Islet of Langerhans (tissue), 1 donor: ENCODE measurements around the gene FOXRED2.

Experiments
- FAIRE-seq: peaks from one replicate; lab custom pipeline; 2011; peaks lifted over from hg19 to GRCh38; lab: Jason Lieb, UNC

The FOXRED2 gene

GRCh38 chr22:36514766-36515165 lies 7.9 kb upstream of the FOXRED2 start:
- FAIRE-seq, result no peak

GRCh38 chr22:36512991-36513390 lies 6.2 kb upstream of the FOXRED2 start:
- FAIRE-seq, result no peak

- no peak for FAIRE-seq
Observed at GRCh38 chr22:36512333-36512732, 5.5 kb upstream of the FOXRED2 start.

GRCh38 chr22:36510966-36511881 lies 4.4 kb upstream of the FOXRED2 start:
- FAIRE-seq, result no peak

- FAIRE-seq, result no peak
Observed at GRCh38 chr22:36510384-36510783, 3.5 kb upstream of the FOXRED2 start.

- no peak for FAIRE-seq
Observed at GRCh38 chr22:36507518-36508010, 724 bp upstream of the FOXRED2 start.

- no peak for FAIRE-seq
Observed at GRCh38 chr22:36505998-36506635, 723 bp downstream of the FOXRED2 start.

GRCh38 chr22:36497910-36498665 lies 8.8 kb downstream of the FOXRED2 start:
- FAIRE-seq, result no peak

- no peak for FAIRE-seq
Observed at GRCh38 chr22:36493690-36494110, 13.1 kb downstream of the FOXRED2 start.

GRCh38 chr22:36492109-36492508 lies 14.7 kb downstream of the FOXRED2 start:
- FAIRE-seq, result no peak

GRCh38 chr22:36491155-36491554 lies 15.7 kb downstream of the FOXRED2 start:
- no peak for FAIRE-seq

- no peak for FAIRE-seq
Observed at GRCh38 chr22:36486619-36487384, 20.0 kb downstream of the FOXRED2 start.

GRCh38 chr22:36481393-36482168 lies 25.3 kb downstream of the FOXRED2 start, which contains the start of gene TXN2:
Gene TXN2 (minus strand): TSS chr22:36481640. CDS start chr22:36480837, 803 bp downstream.
- FAIRE-seq, result no peak

GRCh38 chr22:36480941-36481392 lies 25.9 kb downstream of the FOXRED2 start:
- no peak for FAIRE-seq

- no peak for FAIRE-seq
Observed at GRCh38 chr22:36478966-36479365, 27.9 kb downstream of the FOXRED2 start.

- no peak for FAIRE-seq
Observed at GRCh38 chr22:36475341-36475740, 31.5 kb downstream of the FOXRED2 start.

GRCh38 chr22:36472689-36473088 lies 34.2 kb downstream of the FOXRED2 start:
- no peak for FAIRE-seq

GRCh38 chr22:36471341-36471821 lies 35.5 kb downstream of the FOXRED2 start:
- no peak for FAIRE-seq

GRCh38 chr22:36470994-36471331 lies 35.9 kb downstream of the FOXRED2 start:
- no peak for FAIRE-seq

GRCh38 chr22:36470162-36470993 lies 36.5 kb downstream of the FOXRED2 start:
- peak; percentile 5 for FAIRE-seq
